HepG2 (cell line): Measurements from ENCODE around the gene CFAP43. TPM values are rescaled to one million over a fixed set of nuclear protein-coding genes. Genes with fewer than 3 reads are reported as not detected.

Experiments
- ATAC-seq: fragments of 200-7000 bp; cut with Tn5 transposase; 3 replicates; pipeline ENCODE4 v1.9.1; 2020; ENCODE audit warnings: mild to moderate bottlenecking, moderate library complexity
- BruUV-seq: library from RNA; stranded (reverse); fragments of 400-500 nt; replicated peaks from 2 replicates; lab custom pipeline; 2021; lab: Mats Ljungman, UMichigan
- CTCF ChIA-PET: fragments of 300-600 bp; formaldehyde crosslinking; extraction: SDS; loops from one replicate; lab custom pipeline; 2021; ENCODE audit warnings: low total read pairs, inconsistent platforms, low intra/inter-chr PET ratio; lab: Yijun Ruan, JAX
- POLR2A ChIA-PET: fragments of 350-600 bp; sonication (Branson Sonifier 250); formaldehyde crosslinking; loops from one replicate; lab custom pipeline; 2020; ENCODE audit warnings: antibody characterized with exemption, inconsistent platforms; lab: Yijun Ruan, JAX
- DNase-seq: peaks from one replicate; pipeline ENCODE4 v3.0.0-alpha.2; 2015; ENCODE audit warnings: low spot score
- FAIRE-seq: peaks from 3 replicates; lab custom pipeline; 2011; peaks lifted over from hg19 to GRCh38; lab: Jason Lieb, UNC
- H2AFZ ChIP-seq: one replicate; pipeline ENCODE4 v1.6.1; 2011; ENCODE audit warnings: low read length, inconsistent platforms
- H3K27ac ChIP-seq: fragments of 300-600 bp; 3 replicates; pipeline ENCODE4 v1.8.0; 2011; ENCODE audit warnings: mixed run types, mild to moderate bottlenecking, mixed read lengths, low read length, inconsistent platforms; ENCODE audit not compliant: insufficient read depth; ENCODE audit errors: extremely low read length
- H3K27me3 ChIP-seq, 2 experiments: fragments of 200-600 bp in 1 of 2; 2 replicates in 1 of 2; 3 replicates in 1 of 2; pipeline versions ENCODE4 v1.6.0 to v1.8.0; 2011; ENCODE audit warnings: low read length in 2 of 2, mild to moderate bottlenecking in 2 of 2, moderate library complexity in 2 of 2, inconsistent platforms in 1 of 2; ENCODE audit not compliant: insufficient read depth in 2 of 2, control insufficient read depth in 1 of 2
- H3K36me3 ChIP-seq, 2 experiments: fragments of 200-600 bp in 1 of 2; replicated peaks in 1 of 2; 2 replicates in 1 of 2; 3 replicates in 1 of 2; pipeline versions ENCODE4 v1.5.1 to v1.8.0; 2011; ENCODE audit warnings: low read length in 2 of 2, inconsistent platforms in 1 of 2; ENCODE audit not compliant: insufficient read depth in 2 of 2, control insufficient read depth in 1 of 2
- H3K4me1 ChIP-seq: 2 replicates; pipeline ENCODE4 v1.5.1; 2012; ENCODE audit warnings: low read length, inconsistent platforms; ENCODE audit not compliant: insufficient read depth
- H3K4me2 ChIP-seq: 2 replicates; pipeline ENCODE4 v1.6.0; 2011; ENCODE audit warnings: low read depth, low read length, inconsistent platforms
- H3K4me3 ChIP-seq, 3 experiments: fragments of 200-600 bp in 1 of 3; sonication (generic), shearing (Covaris generic) in 1 of 3; replicated peaks in 1 of 3; 2 replicates each; pipeline ENCODE4 v1.5.1; 2011 to 2016; ENCODE audit warnings: low read length in 3 of 3, inconsistent platforms in 2 of 3, low read depth in 2 of 3, mild to moderate bottlenecking in 2 of 3, control low read depth in 1 of 3, mixed read lengths in 1 of 3; ENCODE audit not compliant: insufficient read depth in 1 of 3
- H3K79me2 ChIP-seq: one replicate; pipeline ENCODE4 v1.6.1; 2011; ENCODE audit warnings: low read length, inconsistent platforms; ENCODE audit not compliant: insufficient read depth
- H3K9ac ChIP-seq: 2 replicates; pipeline ENCODE4 v1.6.0; 2011; ENCODE audit warnings: mild to moderate bottlenecking, low read depth, low read length, inconsistent platforms; ENCODE audit not compliant: insufficient read depth
- H3K9me3 ChIP-seq: 2 replicates; pipeline ENCODE4 v1.5.1; 2012; ENCODE audit warnings: mild to moderate bottlenecking, low read length
- H4K20me1 ChIP-seq: 2 replicates; pipeline ENCODE4 v1.6.0; 2011; ENCODE audit warnings: inconsistent platforms, mild to moderate bottlenecking, low read length, moderate library complexity; ENCODE audit not compliant: insufficient read depth
- AGO1 ChIP-seq: fragments of 200-400 bp; formaldehyde crosslinking; IDR thresholded peaks from 2 replicates; pipeline ENCODE4 v1.6.1; 2017; ENCODE audit warnings: mild to moderate bottlenecking, low read depth, low read length, moderate library complexity; ENCODE audit not compliant: poor library complexity, severe bottlenecking
- HMGXB3 ChIP-seq: sonication (generic); formaldehyde crosslinking; IDR thresholded peaks from 2 replicates; pipeline ENCODE4 v1.4.0; 2020; ENCODE audit warnings: missing genetic modification reagents, borderline replicate concordance
- JUND ChIP-seq: sonication (generic); formaldehyde crosslinking; IDR thresholded peaks from 2 replicates; pipeline ENCODE4 v1.8.0; 2022; ENCODE audit warnings: mild to moderate bottlenecking, missing genetic modification reagents
- KMT2B ChIP-seq: IDR thresholded peaks from 2 replicates; pipeline ENCODE4 v1.6.1; 2016; ENCODE audit warnings: missing genetic modification reagents, missing compliant biosample characterization
- NCOA1 ChIP-seq: sonication (generic); formaldehyde crosslinking; IDR thresholded peaks from 2 replicates; pipeline ENCODE4 v1.9.0; 2021; ENCODE audit warnings: missing genetic modification reagents
- RNF2 ChIP-seq: fragments of 450-650 bp; conservative IDR thresholded peaks from 2 replicates; pipeline ENCODE4 v1.6.1; 2016; ENCODE audit warnings: low read depth
- SKI ChIP-seq: fragments of 450-650 bp; IDR thresholded peaks from one replicate; pipeline ENCODE4 v1.6.1; 2018; ENCODE audit warnings: mild to moderate bottlenecking; ENCODE audit not compliant: partially characterized antibody
- TAF15 ChIP-seq: fragments of 200-400 bp; formaldehyde crosslinking; IDR thresholded peaks from one replicate; pipeline ENCODE4 v1.6.1; 2018; ENCODE audit warnings: mild to moderate bottlenecking, low read depth, low read length; ENCODE audit not compliant: poor library complexity, severe bottlenecking
- ZNF232 ChIP-seq: sonication (generic); formaldehyde crosslinking; IDR thresholded peaks from 2 replicates; pipeline ENCODE4 v1.4.0; 2020; ENCODE audit warnings: missing genetic modification reagents, borderline replicate concordance
- WGBS: methylation state at CpG from one replicate; pipeline ENCODE4 v1.1.6; 2017; ENCODE audit warnings: low lambda C conversion rate; 5-methylcytosine and 5-hydroxymethylcytosine counted together
- in situ Hi-C: cut with HindIII; loops from 2 replicates; pipeline ENCODE4 v1.10.0; 2017; ENCODE audit warnings: low pct_unique_long_range_greater_than_20kb; ENCODE audit not compliant: extremely low pct_ligation_motif_present
- intact Hi-C: fragments of 100-400 bp; cut with micrococcal nuclease; formaldehyde crosslinking; loops from one replicate; pipeline ENCODE4 v1.10.0; 2022; ENCODE audit not compliant: unreplicated experiment
- polyA plus RNA-seq, 8 experiments: library from polyadenylated mRNA; depleted of rRNA in 3 of 8; stranded (reverse) in 7 of 8; unstranded in 1 of 8; fragments of >200 nt; fragmentation: Illumina TruSeq in 4 of 8; extraction: Trizol in 4 of 8; gene quantifications; 2 replicates each; pipeline versions ENCODE4 v1.2.1 to v1.2.3, GENCODE V29; 2011 to 2016; ENCODE audit warnings: low read depth in 4 of 8, missing spikeins in 1 of 8, mixed read lengths in 1 of 8; ENCODE audit not compliant: insufficient read depth in 1 of 8
- total RNA-seq, 5 experiments: library from RNA; depleted of rRNA; stranded (reverse); fragments of >200 nt; fragmentation: Illumina TruSeq; extraction: Trizol; gene quantifications; 2 replicates each; pipeline ENCODE4 v1.2.3, GENCODE V29; 2016; ENCODE audit warnings: low read depth in 1 of 5
- TF ChIP-seq, protein P1 (sequence below): sonication (generic); formaldehyde crosslinking; IDR thresholded peaks from 2 replicates; pipeline ENCODE4 v1.8.1; 2022; ENCODE audit warnings: mild to moderate bottlenecking, missing genetic modification reagents
- TF ChIP-seq, protein P2 (sequence below): sonication (generic); formaldehyde crosslinking; IDR thresholded peaks from 2 replicates; pipeline ENCODE4 v1.5.0; 2020; ENCODE audit warnings: missing genetic modification reagents
- TF ChIP-seq, protein P3 (sequence below): sonication (generic); formaldehyde crosslinking; IDR thresholded peaks from 2 replicates; pipeline ENCODE4; 2020; ENCODE audit warnings: missing genetic modification reagents, mild to moderate bottlenecking, borderline replicate concordance

CFAP43 gene
- total and polyA plus RNA-seq, 2 of the 13 experiments (the other 11 are each of a cell fraction or from before 2014, with no cell fraction given), result 0.24 to 0.38 TPM

DNA sequence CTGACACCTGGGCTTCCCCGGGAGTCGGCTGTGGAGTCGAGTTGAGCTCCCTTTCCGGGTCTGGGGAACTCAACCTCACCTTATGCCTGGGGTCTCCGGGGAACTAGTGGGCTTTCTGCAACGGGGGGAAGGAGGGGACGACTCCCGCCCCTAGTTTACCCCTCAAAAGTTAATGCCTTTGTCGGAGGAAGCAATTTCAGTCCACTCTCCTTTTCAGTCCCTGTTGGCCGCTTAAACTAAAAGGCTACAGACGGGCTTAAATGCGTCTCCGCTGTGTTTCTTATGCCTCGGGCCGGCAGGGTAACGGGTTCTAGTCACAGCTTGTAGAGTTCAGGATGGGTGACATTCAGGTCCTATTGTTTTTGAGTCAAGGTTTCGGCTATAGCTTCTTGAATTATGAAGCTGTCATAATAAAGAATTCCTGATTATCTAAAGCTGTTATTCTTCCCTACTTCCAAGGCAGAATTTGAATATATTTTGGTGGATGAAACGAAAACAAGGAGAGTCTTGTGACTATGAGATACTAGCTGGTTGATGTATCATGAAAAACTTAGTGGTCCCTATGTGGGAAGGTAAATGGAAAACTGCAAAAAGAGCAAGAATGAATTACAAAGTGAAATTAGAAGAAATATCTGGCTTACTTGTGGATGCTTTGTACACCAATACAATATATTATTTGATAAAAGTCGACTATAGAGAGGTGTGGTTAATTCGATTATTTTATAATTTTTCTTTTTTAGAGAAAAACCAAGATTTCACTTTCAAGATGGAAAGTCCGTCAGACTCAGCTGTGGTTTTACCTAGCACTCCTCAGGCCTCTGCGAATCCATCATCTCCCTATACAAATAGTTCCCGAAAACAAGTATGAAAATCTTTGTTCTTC is 109.7 kb downstream of the CFAP43 start:
- 16% methylated on average over 20 of the region's 23 CpGs for WGBS
- TSS peak; percentile 77 for BruUV-seq
- Histone ChIP-seq H4K20me1 (no peaks in the 10 kb centered on the region), H3K4me2 (peak overlapping the region; percentile 66), H3K79me2 (no peaks in the 10 kb centered on the region), H3K9me3 (no peaks in the 10 kb centered on the region), H3K27ac (peak overlapping the region; percentile 66), H3K9ac (peak overlapping the region; percentile 88), H3K4me1 (peaks cover 23% of the 10 kb centered on the region), H2AFZ (peak overlapping the region; percentile 57), H3K27me3 (peaks cover 0 to 2% of the 10 kb centered on the region in 2 experiments; a peak in 1 of 5 replicates), H3K36me3 (no peaks in the 10 kb centered on the region), H3K4me3 (peak overlapping the region; percentile 73 to 83 (median 77))
- POLR2A ChIA-PET, result interaction anchor here (0.6 to 2.2 kb wide), 11 partner anchors 12 to 205 kb away, joined by 3 to 16 read pairs (median 3); partner anchors contain the start of genes CFAP43, GSTO1, SLK and STN1
- intact Hi-C loops, result loop anchor here (5.0 to 10.0 kb wide), 5 partner anchors 85 to 225 kb away; partner anchors contain the start of genes GSTO1, SLK and STN1
- CTCF ChIA-PET, result no interaction called here
- DNase-seq (no peak), FAIRE-seq (no peak), ATAC-seq (no peak; the same call in 2 of the 3 replicates)
- in situ Hi-C loops, result loop anchor here (5.0 kb wide), 1 partner anchor 235 kb away; no protein-coding TSS in a partner anchor
- peak; percentile 25; the same call in 1 of the 2 replicates for TF ChIP-seq ZNF232 (CRISPR knock-in tag)
- no peak for TF ChIP-seq AGO1
- no peak for TF ChIP-seq RNF2
- no peak for TF ChIP-seq SKI
- TF ChIP-seq, protein P1, sequence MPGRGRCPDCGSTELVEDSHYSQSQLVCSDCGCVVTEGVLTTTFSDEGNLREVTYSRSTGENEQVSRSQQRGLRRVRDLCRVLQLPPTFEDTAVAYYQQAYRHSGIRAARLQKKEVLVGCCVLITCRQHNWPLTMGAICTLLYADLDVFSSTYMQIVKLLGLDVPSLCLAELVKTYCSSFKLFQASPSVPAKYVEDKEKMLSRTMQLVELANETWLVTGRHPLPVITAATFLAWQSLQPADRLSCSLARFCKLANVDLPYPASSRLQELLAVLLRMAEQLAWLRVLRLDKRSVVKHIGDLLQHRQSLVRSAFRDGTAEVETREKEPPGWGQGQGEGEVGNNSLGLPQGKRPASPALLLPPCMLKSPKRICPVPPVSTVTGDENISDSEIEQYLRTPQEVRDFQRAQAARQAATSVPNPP (CRISPR knock-in tag), result 0 out of 2 replicates have a peak, but pooled peaks have one; percentile 8
- TF ChIP-seq HMGXB3 (CRISPR knock-in tag), result no peak
- TF ChIP-seq TAF15, result no peak
- 0 out of 2 replicates have a peak, but pooled peaks have one; percentile 80 for TF ChIP-seq NCOA1 (CRISPR knock-in tag)
- TF ChIP-seq KMT2B (CRISPR knock-in tag), result 0 out of 2 replicates have a peak, but pooled peaks have one; percentile 0
- no peak for TF ChIP-seq JUND (CRISPR knock-in tag)
- TF ChIP-seq, protein P2, sequence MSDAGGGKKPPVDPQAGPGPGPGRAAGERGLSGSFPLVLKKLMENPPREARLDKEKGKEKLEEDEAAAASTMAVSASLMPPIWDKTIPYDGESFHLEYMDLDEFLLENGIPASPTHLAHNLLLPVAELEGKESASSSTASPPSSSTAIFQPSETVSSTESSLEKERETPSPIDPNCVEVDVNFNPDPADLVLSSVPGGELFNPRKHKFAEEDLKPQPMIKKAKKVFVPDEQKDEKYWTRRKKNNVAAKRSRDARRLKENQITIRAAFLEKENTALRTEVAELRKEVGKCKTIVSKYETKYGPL (CRISPR knock-in tag), result no peak
- TF ChIP-seq, protein P3, sequence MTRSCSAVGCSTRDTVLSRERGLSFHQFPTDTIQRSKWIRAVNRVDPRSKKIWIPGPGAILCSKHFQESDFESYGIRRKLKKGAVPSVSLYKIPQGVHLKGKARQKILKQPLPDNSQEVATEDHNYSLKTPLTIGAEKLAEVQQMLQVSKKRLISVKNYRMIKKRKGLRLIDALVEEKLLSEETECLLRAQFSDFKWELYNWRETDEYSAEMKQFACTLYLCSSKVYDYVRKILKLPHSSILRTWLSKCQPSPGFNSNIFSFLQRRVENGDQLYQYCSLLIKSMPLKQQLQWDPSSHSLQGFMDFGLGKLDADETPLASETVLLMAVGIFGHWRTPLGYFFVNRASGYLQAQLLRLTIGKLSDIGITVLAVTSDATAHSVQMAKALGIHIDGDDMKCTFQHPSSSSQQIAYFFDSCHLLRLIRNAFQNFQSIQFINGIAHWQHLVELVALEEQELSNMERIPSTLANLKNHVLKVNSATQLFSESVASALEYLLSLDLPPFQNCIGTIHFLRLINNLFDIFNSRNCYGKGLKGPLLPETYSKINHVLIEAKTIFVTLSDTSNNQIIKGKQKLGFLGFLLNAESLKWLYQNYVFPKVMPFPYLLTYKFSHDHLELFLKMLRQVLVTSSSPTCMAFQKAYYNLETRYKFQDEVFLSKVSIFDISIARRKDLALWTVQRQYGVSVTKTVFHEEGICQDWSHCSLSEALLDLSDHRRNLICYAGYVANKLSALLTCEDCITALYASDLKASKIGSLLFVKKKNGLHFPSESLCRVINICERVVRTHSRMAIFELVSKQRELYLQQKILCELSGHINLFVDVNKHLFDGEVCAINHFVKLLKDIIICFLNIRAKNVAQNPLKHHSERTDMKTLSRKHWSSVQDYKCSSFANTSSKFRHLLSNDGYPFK (CRISPR knock-in tag), result 0 out of 2 replicates have a peak, but pooled peaks have one; percentile 13
